D341Med (cell line): ENCODE measurements around the gene IMPG2.

Source experiments
- DNase-seq: peaks from one replicate; pipeline ENCODE4 v3.0.0; 2012; ENCODE audit warnings: low spot score

The IMPG2 gene

DNA sequence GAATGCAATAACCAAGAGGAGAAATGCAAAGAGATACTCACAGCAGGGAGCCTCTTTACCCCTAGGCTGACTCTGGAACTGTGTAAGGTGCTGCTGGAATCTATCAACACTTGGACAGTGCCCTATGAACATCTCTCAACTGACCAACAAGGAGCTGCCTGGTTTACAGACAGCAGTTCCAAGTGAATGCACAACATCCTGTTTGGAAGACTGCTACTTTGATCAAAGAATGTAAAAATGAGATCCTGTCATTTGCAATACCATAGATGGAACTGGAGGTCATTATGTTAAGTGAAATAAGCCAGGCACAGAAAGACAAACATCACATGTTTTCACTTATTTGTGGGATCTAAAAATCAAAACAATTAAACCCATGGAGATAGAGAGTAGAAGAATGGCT is 136.3 kb downstream of the IMPG2 start:
- DNase-seq, result no peak

DNA sequence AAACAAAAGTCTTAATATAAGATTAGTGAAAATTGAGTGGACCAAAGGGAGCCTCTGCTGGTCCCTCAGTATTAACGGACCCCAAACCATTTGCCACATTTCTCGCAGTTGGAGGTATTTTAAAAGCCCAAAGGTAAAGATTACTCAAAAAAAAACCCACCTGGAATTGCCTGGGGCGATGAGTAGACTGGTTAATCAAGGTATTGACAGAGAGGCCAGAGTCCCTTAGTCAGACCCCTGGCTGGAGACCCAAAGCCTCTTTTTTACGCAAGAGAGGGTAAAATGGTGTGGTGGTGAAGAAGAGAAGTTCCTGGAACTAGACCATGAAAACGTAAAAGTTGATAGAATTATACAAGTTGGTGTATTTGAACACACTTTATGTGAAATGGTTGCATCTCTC is 137.2 kb downstream of the IMPG2 start:
- DNase-seq, result no peak

DNA sequence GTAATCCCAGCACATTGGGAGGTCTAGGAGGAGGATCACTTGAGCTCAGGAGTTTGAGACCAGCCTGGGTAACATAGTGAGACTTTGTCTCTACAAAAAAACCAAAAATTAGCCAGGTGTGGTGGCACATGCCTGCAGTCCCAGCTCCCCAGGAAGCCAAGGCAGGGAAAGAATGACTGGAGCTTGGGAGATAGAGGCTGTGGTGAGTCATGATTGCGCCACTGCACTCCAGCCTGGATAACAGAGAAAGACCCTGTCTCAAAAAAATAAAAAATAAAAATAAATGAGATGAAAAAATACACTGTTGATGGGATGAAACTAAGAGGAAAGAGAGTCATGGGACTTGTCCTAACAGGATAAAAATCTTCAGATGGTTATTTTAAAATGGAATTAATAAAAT is 137.6 kb downstream of the IMPG2 start:
- no peak for DNase-seq

DNA sequence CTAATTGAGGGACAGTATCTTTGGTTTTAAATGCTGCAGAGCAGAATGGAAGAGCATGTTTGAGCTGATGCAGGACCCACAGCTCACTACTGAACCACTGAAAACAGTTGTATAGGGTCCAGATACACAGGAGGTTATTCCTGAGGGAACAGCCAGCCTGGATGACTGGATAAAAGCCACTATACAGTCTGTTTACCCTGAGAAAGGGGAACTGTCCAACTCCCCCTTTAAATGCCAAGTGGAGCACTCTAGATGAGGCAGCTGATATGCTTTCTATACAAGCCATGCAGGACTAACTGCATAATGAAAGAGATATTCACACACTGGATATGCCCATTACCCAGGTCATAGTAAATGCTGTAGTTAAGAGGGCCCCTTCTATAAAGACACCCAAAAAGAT is 138.6 kb downstream of the IMPG2 start:
- DNase-seq, result no peak

DNA sequence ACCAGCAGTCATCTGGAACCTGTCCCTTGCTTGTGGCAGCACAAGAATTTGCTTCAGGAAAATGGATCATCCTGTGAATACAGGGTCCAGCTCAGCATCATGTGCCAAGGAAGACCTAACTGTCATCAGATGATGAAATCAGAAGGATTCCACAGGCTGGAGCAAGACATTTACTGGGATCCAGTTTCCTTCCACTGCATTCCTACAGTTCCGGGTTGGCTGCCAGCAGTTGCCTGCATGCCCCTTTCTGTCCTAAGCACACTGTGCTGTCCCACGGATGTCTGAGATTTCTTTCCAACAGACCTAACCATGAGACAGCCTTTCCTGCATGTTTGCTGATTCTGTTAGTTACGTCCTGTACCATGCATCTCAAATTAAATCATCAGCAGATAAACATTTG is 140.7 kb downstream of the IMPG2 start:
- no peak for DNase-seq

DNA sequence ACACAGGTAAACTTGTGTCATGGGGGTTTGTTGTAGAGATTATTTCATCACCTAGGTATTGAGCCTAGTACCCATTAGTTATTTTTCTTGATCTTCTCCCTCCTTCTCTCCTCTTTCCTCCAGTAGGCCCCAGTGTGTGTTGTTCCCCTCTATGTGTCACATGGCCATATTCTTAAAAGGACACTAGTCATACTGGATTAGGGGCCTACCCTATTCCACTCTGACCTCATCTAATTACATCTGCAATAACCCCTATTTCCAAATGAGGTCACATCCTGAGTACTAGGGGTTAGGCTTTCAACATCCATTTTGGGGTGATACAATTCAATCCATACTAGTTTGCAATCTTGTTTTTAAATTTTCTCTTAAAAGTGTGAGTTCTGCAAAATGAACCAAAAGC is 142.8 kb downstream of the IMPG2 start:
- DNase-seq, result no peak
